Cardiac fibroblast (primary cell): ENCODE data around the gene MYO1A.

Source experiments
- DNase-seq, 2 donors: peaks; one replicate each; pipeline versions ENCODE4 v3.0.0 to v3.0.0-alpha.2; 2010; ENCODE audit warnings: low read depth in 2 of 2
- H3K4me3 ChIP-seq, 2 donors: replicated peaks in 1 of 2; 1 replicate in 1 of 2; 2 replicates in 1 of 2; pipeline ENCODE4 v1.5.1; 2011; ENCODE audit warnings: low read depth in 2 of 2, low read length in 2 of 2, mild to moderate bottlenecking in 2 of 2, moderate library complexity in 1 of 2
- CTCF ChIP-seq: IDR thresholded peaks from one replicate; pipeline ENCODE4 v1.5.1; 2011; ENCODE audit warnings: low read depth, mild to moderate bottlenecking, low read length, inconsistent platforms

The MYO1A gene

GRCh38 chr12:57046947-57047890, 2.7 kb downstream of the MYO1A start:
- DNase-seq: no peak
- no peak overlapping the region for H3K4me3 ChIP-seq
- TF ChIP-seq CTCF: no peak

GRCh38 chr12:57046086-57046791, 3.7 kb downstream of the MYO1A start:
- TF ChIP-seq CTCF: no peak
- no peak for DNase-seq
- H3K4me3 ChIP-seq: no peak overlapping the region

DNA sequence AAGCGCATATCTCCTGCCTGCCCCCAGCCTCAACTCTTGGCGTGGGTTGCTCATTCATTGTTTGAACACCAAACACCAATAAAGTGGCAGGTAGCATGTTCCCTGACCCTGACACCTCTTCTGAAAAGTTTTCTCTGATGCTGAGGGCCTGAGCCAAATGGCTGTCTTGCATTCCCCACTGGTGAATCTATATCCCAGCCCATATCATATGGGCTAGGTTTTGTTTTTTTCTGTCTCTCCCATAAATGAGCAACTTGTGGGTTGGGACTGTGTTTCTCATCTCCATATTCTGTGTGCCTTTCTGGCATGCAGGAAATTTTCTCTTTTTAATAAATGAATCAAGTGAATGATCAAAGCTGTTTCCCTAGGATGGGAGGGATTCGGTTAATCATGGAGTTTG, 5.0 kb downstream of the MYO1A start:
- TF ChIP-seq CTCF: no peak
- H3K4me3 ChIP-seq: no peak overlapping the region
- no peak for DNase-seq

GRCh38 chr12:57044468-57044867, 5.5 kb downstream of the MYO1A start:
- no peak overlapping the region for H3K4me3 ChIP-seq
- DNase-seq: no peak
- TF ChIP-seq CTCF: no peak

DNA sequence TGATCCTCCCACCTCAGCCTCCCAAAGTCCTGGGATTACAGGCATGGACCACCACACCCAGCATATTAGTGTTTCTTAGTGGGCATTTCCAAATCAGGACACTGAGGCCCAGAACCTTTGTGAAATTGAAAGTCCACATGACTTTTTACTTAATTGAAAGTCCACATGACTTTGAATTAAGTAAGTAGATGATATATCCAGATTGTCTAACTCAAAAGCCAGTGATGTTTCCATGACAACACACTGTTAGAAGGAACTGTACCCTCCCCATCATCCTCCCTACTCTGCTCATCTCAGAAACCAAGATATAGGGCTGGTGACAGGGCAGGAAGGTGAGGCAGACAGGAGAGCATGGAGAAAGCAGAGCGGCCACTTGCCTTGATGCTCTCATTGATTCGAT, 7.2 kb downstream of the MYO1A start:
- TF ChIP-seq CTCF: no peak
- H3K4me3 ChIP-seq: no peak overlapping the region
- no peak for DNase-seq

- TF ChIP-seq CTCF: no peak
- DNase-seq: no peak
- H3K4me3 ChIP-seq: no peak overlapping the region
Observed at GRCh38 chr12:57040750-57041149, 9.2 kb downstream of the MYO1A start.
